MM.1S (cell line): ENCODE results near the gene ARHGAP45.
A peak's percentile ranks its signal among the peaks of the same experiment; 100 is the strongest.

Source experiments
- DNase-seq: peaks from one replicate; pipeline ENCODE4 v3.0.0-alpha.2; 2015
- H2AFZ ChIP-seq: fragments of 300-600 bp; sonication (generic); 2 replicates; pipeline ENCODE4 v1.6.0; 2016; ENCODE audit warnings: antibody characterized with exemption, low read length
- H3F3A ChIP-seq: fragments of 300-600 bp; sonication (generic); 2 replicates; pipeline ENCODE4 v1.6.1; 2016; ENCODE audit warnings: mild to moderate bottlenecking, antibody characterized with exemption, low read length, moderate library complexity, mixed read lengths; ENCODE audit not compliant: insufficient read depth
- H3K27ac ChIP-seq: fragments of 300-600 bp; sonication (generic); 2 replicates; pipeline ENCODE4 v1.5.1; 2016; ENCODE audit warnings: mild to moderate bottlenecking, low read length
- H3K27me3 ChIP-seq: fragments of 300-600 bp; sonication (generic); replicated peaks from 2 replicates; pipeline ENCODE4 v1.6.0; 2016; ENCODE audit warnings: low read length; ENCODE audit not compliant: insufficient read depth
- H3K36me3 ChIP-seq: fragments of 300-600 bp; sonication (generic); replicated peaks from 2 replicates; pipeline ENCODE4 v1.6.1; 2016; ENCODE audit warnings: mild to moderate bottlenecking, low read length, mixed read lengths; ENCODE audit not compliant: insufficient read depth
- H3K4me1 ChIP-seq: fragments of 300-600 bp; sonication (generic); 2 replicates; pipeline ENCODE4 v1.6.1; 2016; ENCODE audit warnings: low read length, mixed read lengths
- H3K4me2 ChIP-seq: fragments of 300-600 bp; sonication (generic); 2 replicates; pipeline ENCODE4 v1.6.0; 2016; ENCODE audit warnings: low read depth, low read length
- H3K4me3 ChIP-seq: fragments of 300-600 bp; sonication (generic); 2 replicates; pipeline ENCODE4 v1.5.1; 2016; ENCODE audit warnings: low read length, mixed read lengths
- H3K79me2 ChIP-seq: fragments of 300-600 bp; sonication (generic); 2 replicates; pipeline ENCODE4 v1.6.1; 2016; ENCODE audit warnings: mixed run types, low read length, mixed read lengths
- H3K9ac ChIP-seq: fragments of 300-600 bp; sonication (generic); 2 replicates; pipeline ENCODE4 v1.6.1; 2016; ENCODE audit warnings: low read length, mixed read lengths
- H3K9me2 ChIP-seq: fragments of 300-600 bp; sonication (generic); replicated peaks from 2 replicates; pipeline ENCODE4 v1.6.1; 2016; ENCODE audit warnings: mild to moderate bottlenecking, low read length, mixed read lengths; ENCODE audit not compliant: insufficient read depth
- H3K9me3 ChIP-seq: fragments of 300-600 bp; sonication (generic); replicated peaks from 2 replicates; pipeline ENCODE4 v1.6.1; 2016; ENCODE audit warnings: mild to moderate bottlenecking, low read length, mixed read lengths; ENCODE audit not compliant: insufficient read depth
- H4K20me1 ChIP-seq: fragments of 300-600 bp; sonication (generic); 2 replicates; pipeline ENCODE4 v1.6.1; 2016; ENCODE audit warnings: mild to moderate bottlenecking, low read length, moderate library complexity, mixed read lengths; ENCODE audit not compliant: insufficient read depth
- CTCF ChIP-seq: fragments of 300-600 bp; sonication (generic); IDR thresholded peaks from 2 replicates; pipeline ENCODE4 v1.5.1; 2016; ENCODE audit warnings: antibody characterized with exemption, low read length, mixed read lengths
- EZH2 ChIP-seq: fragments of 300-600 bp; sonication (generic); optimal IDR thresholded peaks from 2 replicates; pipeline ENCODE3; 2017; ENCODE audit warnings: low read depth, mild to moderate bottlenecking, antibody characterized with exemption, low read length, mixed read lengths
- EZH2phosphoT487 ChIP-seq: fragments of 300-600 bp; sonication (generic); IDR thresholded peaks from 2 replicates; pipeline ENCODE4 v1.6.1; 2018; ENCODE audit warnings: antibody characterized with exemption, low read length

ARHGAP45 gene

GRCh38 chr19:1066748-1067340 lies at the start of gene ARHGAP45:
ARHGAP45 (plus strand) TSS chr19:1067167; CDS start chr19:1067406, 239 bp downstream.
- peaks cover 22% of the 10 kb centered on the region for H3K4me1 ChIP-seq
- peak; percentile 89 for DNase-seq
- no peaks in the 10 kb centered on the region for H3K9me2 ChIP-seq
- H3K36me3 ChIP-seq = 0 out of 2 replicates have a peak, but pooled peaks cover 4% of the 10 kb centered on the region
- peak within 1 kb of the TSS; percentile 58 for H2AFZ ChIP-seq
- peaks cover 61% of the 10 kb centered on the region for H3F3A ChIP-seq
- TF ChIP-seq EZH2phosphoT487 (no peak), CTCF (no peak), EZH2 (no peak)
- peak within 1 kb of the TSS; percentile 83 for H3K9ac ChIP-seq
- peak within 1 kb of the TSS; percentile 98 for H3K4me3 ChIP-seq
- H3K27ac ChIP-seq = peak within 1 kb of the TSS; percentile 80
- peak within 1 kb of the TSS; percentile 99 for H3K4me2 ChIP-seq
- H3K79me2 ChIP-seq = peaks cover 50% of the 10 kb centered on the region
- no peaks in the 10 kb centered on the region for H3K27me3 ChIP-seq
- H4K20me1 ChIP-seq = no peaks in the 10 kb centered on the region
- H3K9me3 ChIP-seq = no peaks in the 10 kb centered on the region

DNA sequence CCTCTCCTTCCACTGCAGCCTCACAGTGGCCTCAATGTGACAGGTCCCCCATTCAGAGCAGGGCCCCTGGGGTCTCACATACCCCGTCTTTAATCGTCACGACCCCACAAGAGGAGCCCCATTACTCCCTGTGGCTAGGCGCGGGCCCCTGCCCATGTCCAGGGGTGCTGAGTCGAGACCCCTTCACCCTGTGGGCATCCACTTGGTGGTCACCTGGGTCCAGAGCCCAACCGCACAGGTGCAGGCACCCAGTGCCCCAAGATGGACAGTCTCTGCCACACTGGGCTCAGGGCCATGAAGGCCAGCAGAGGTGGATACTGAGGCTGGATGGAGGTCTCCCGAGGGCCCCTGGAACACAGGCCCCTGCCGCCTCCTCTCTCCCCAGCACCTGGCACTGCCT lies 49.1 kb upstream of the ARHGAP45 start:
- Histone ChIP-seq H2AFZ (no peak overlapping the region), H3K27me3 (no peaks in the 10 kb centered on the region), H3K4me2 (peak overlapping the region; percentile 73; the same call in 1 of the 2 replicates), H4K20me1 (peaks cover 25% of the 10 kb centered on the region), H3K4me1 (peaks cover 45% of the 10 kb centered on the region), H3K9me2 (no peaks in the 10 kb centered on the region), H3K9me3 (no peaks in the 10 kb centered on the region), H3K79me2 (peaks cover 78% of the 10 kb centered on the region), H3K27ac (peak overlapping the region; percentile 60; the same call in 1 of the 2 replicates), H3F3A (peaks cover 30% of the 10 kb centered on the region), H3K4me3 (peak overlapping the region; percentile 21; the same call in 1 of the 2 replicates), H3K9ac (peak overlapping the region; percentile 45; the same call in 1 of the 2 replicates), H3K36me3 (no peaks in the 10 kb centered on the region; the same call in 1 of the 2 replicates)
- no peak for DNase-seq
- TF ChIP-seq EZH2 (no peak), CTCF (no peak), EZH2phosphoT487 (no peak)

DNA sequence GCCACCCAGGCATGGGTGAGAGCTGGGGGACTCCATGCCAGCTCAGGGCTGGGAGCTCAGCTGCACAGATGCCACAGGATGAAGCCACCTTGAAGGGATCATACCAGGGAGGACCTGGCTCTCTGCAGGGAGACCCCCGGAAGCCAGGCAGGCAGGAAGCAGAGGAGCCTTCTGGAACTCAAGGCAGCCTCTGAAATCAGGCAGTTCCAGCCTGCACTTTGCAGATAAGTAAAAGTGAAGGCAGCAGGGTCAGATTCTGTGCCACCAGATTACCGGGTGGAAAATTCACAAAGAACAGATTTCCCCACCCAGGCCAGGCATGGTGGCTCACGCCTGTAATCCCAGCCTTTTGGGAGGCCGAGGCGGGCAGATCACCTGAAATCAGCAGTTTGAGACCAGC lies 48.6 kb upstream of the ARHGAP45 start:
- Histone ChIP-seq H3K27ac (peak overlapping the region; percentile 60; the same call in 1 of the 2 replicates), H3K27me3 (no peaks in the 10 kb centered on the region), H3K9me2 (no peaks in the 10 kb centered on the region), H3K9ac (peak overlapping the region; percentile 11; the same call in 1 of the 2 replicates), H3K4me1 (peaks cover 45% of the 10 kb centered on the region), H3K9me3 (no peaks in the 10 kb centered on the region), H3K4me2 (peak overlapping the region; percentile 73; the same call in 1 of the 2 replicates), H2AFZ (no peak overlapping the region), H4K20me1 (peaks cover 25% of the 10 kb centered on the region), H3F3A (peaks cover 30% of the 10 kb centered on the region), H3K36me3 (no peaks in the 10 kb centered on the region; the same call in 1 of the 2 replicates), H3K4me3 (no peak overlapping the region), H3K79me2 (peaks cover 73% of the 10 kb centered on the region)
- no peak for DNase-seq
- TF ChIP-seq CTCF (no peak), EZH2 (no peak), EZH2phosphoT487 (no peak)
